Measurements from ENCODE around the gene TMEM63B.

TMEM63B gene

GRCh38 chr6:44145839-44146238 is 18.5 kb downstream of the TMEM63B start:
- Histone ChIP-seq H3K4me1 (ENCODE audit: insufficient read depth, low read length, poor library complexity, severe bottlenecking) (no peaks in the 10 kb centered on the region), H2AFZ (ENCODE audit: low read length) (no peak overlapping the region), H3K9ac (ENCODE audit: low read depth, low read length, poor library complexity, severe bottlenecking) (no peak overlapping the region), H3K36me3 (ENCODE audit: insufficient read depth, low read length) (no peaks in the 10 kb centered on the region; the same call in 1 of the 2 replicates), H3K79me2 (ENCODE audit: insufficient read depth, low read length) (no peaks in the 10 kb centered on the region), H4K20me1 (ENCODE audit: insufficient read depth, low read length, poor library complexity, severe bottlenecking) (no peaks in the 10 kb centered on the region), H3K4me3 (ENCODE audit: low read length, poor library complexity, severe bottlenecking) (no peak overlapping the region), H3K9me2 (replicated peaks; ENCODE audit: low read depth, low read length) (no peaks in the 10 kb centered on the region), H3F3A (ENCODE audit: low read depth) (no peaks in the 10 kb centered on the region), H3K9me3 (ENCODE audit: insufficient read depth, low read depth, low read length) (no peaks in the 10 kb centered on the region), H3K4me2 (ENCODE audit: low read depth, low read length, poor library complexity, severe bottlenecking) (no peak overlapping the region), H3K27me3 (ENCODE audit: insufficient read depth, low read length, poor library complexity, severe bottlenecking) (no peaks in the 10 kb centered on the region)
- TF ChIP-seq CTCF (conservative IDR thresholded peaks at IDR 0.05; ENCODE audit: low read length) (no peak), EZH2phosphoT487 (IDR thresholded peaks at IDR 0.05; ENCODE audit: borderline replicate concordance) (no peak)

- H2AFZ ChIP-seq (ENCODE audit: low read length) = no peak overlapping the region
- TF ChIP-seq EZH2phosphoT487 (IDR thresholded peaks at IDR 0.05; ENCODE audit: borderline replicate concordance) = no peak
- TF ChIP-seq CTCF (conservative IDR thresholded peaks at IDR 0.05; ENCODE audit: low read length) = no peak
- no peak overlapping the region for H3K4me2 ChIP-seq (ENCODE audit: low read depth, low read length, poor library complexity, severe bottlenecking)
- no peaks in the 10 kb centered on the region for H3K79me2 ChIP-seq (ENCODE audit: insufficient read depth, low read length)
- H3K4me1 ChIP-seq (ENCODE audit: insufficient read depth, low read length, poor library complexity, severe bottlenecking) = no peaks in the 10 kb centered on the region
- no peaks in the 10 kb centered on the region for H3K9me3 ChIP-seq (ENCODE audit: insufficient read depth, low read depth, low read length)
- H3K36me3 ChIP-seq (ENCODE audit: insufficient read depth, low read length) = no peaks in the 10 kb centered on the region; the same call in 1 of the 2 replicates
- no peaks in the 10 kb centered on the region for H3F3A ChIP-seq (ENCODE audit: low read depth)
- no peaks in the 10 kb centered on the region for H3K9me2 ChIP-seq (replicated peaks; ENCODE audit: low read depth, low read length)
- H3K9ac ChIP-seq (ENCODE audit: low read depth, low read length, poor library complexity, severe bottlenecking) = no peak overlapping the region
- H3K27me3 ChIP-seq (ENCODE audit: insufficient read depth, low read length, poor library complexity, severe bottlenecking) = no peaks in the 10 kb centered on the region
- H4K20me1 ChIP-seq (ENCODE audit: insufficient read depth, low read length, poor library complexity, severe bottlenecking) = no peaks in the 10 kb centered on the region
- no peak overlapping the region for H3K4me3 ChIP-seq (ENCODE audit: low read length, poor library complexity, severe bottlenecking)
Observed at GRCh38 chr6:44146685-44147084, 19.3 kb downstream of the TMEM63B start.

GRCh38 chr6:44147256-44147655 is 19.9 kb downstream of the TMEM63B start:
- H2AFZ ChIP-seq (ENCODE audit: low read length) = no peak overlapping the region
- no peaks in the 10 kb centered on the region for H3F3A ChIP-seq (ENCODE audit: low read depth)
- no peaks in the 10 kb centered on the region for H3K79me2 ChIP-seq (ENCODE audit: insufficient read depth, low read length)
- H3K9me2 ChIP-seq (replicated peaks; ENCODE audit: low read depth, low read length) = no peaks in the 10 kb centered on the region
- H3K27me3 ChIP-seq (ENCODE audit: insufficient read depth, low read length, poor library complexity, severe bottlenecking) = no peaks in the 10 kb centered on the region
- TF ChIP-seq CTCF (conservative IDR thresholded peaks at IDR 0.05; ENCODE audit: low read length) = no peak
- no peak for TF ChIP-seq EZH2phosphoT487 (IDR thresholded peaks at IDR 0.05; ENCODE audit: borderline replicate concordance)
- H3K9me3 ChIP-seq (ENCODE audit: insufficient read depth, low read depth, low read length) = no peaks in the 10 kb centered on the region
- no peaks in the 10 kb centered on the region for H3K4me1 ChIP-seq (ENCODE audit: insufficient read depth, low read length, poor library complexity, severe bottlenecking)
- no peaks in the 10 kb centered on the region; the same call in 1 of the 2 replicates for H3K36me3 ChIP-seq (ENCODE audit: insufficient read depth, low read length)
- no peaks in the 10 kb centered on the region for H4K20me1 ChIP-seq (ENCODE audit: insufficient read depth, low read length, poor library complexity, severe bottlenecking)
- no peak overlapping the region for H3K4me3 ChIP-seq (ENCODE audit: low read length, poor library complexity, severe bottlenecking)
- no peak overlapping the region for H3K9ac ChIP-seq (ENCODE audit: low read depth, low read length, poor library complexity, severe bottlenecking)
- no peak overlapping the region for H3K4me2 ChIP-seq (ENCODE audit: low read depth, low read length, poor library complexity, severe bottlenecking)

Measured in Loucy (cell line).